ENCODE measurements around the gene C2CD3. TPM values are rescaled to one million over a fixed set of nuclear protein-coding genes. Genes with fewer than 3 reads are reported as not detected.
"Not testable (repeated sequence)": the region's sequence is repeated elsewhere in the genome, so short reads cannot be mapped to it uniquely, and the experiment has no call there.

C2CD3 gene
- total and polyA plus RNA-seq, 5 donors = 10.1 to 19.1 (median 15.0) TPM

- H3K4me3 ChIP-seq (ENCODE audit: low read length) = no peak overlapping the region
- no peak for DNase-seq
- H3K9me3 ChIP-seq (ENCODE audit: control insufficient read depth, low read length) = no peaks in the 10 kb centered on the region
- 93% methylated on average over 13 of the region's 13 CpGs for WGBS
- H3K27ac ChIP-seq (ENCODE audit: low read length) = no peak overlapping the region
- intact Hi-C loops (cut with DNase I) = no loop called here
- ATAC-seq = no peak
- no peaks in the 10 kb centered on the region for H3K27me3 ChIP-seq (ENCODE audit: control insufficient read depth, insufficient read depth)
- no peaks in the 10 kb centered on the region for H3K4me1 ChIP-seq (ENCODE audit: control insufficient read depth, insufficient read depth, low read length)
Measured at GRCh38 chr11:73998846-73999575, 171.8 kb downstream of the C2CD3 start.

DNA sequence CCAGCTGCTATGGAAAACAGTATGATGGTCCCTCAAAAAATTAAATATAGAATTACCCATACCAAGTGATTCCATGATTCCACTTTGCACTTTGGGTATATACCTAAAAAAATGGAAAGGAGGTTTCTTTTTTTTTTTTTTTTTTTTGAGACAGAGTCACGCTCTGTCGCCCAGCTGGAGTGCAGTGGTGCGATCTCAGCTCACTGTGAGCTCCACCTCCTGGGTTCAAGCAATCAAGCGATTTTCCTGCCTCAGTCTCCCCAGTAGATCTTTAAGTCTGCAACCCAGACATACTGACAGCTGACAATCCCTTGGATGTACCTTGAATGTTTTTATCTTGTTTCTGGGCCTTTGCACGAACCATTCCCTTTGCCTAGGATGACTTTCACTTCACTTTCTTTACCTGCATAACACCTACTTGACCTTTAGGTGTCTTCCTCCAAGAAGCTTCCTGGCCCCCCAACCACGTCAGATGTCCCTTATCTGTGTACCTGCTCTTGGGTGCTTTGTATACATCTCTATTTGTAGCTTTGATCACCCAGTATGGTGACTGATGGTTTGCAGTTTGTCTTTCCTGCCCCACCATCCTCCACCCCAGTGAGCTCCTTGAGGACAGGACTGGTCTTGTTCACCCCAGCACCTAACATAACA, 173.6 kb downstream of the C2CD3 start:
- intact Hi-C loops (cut with DNase I) = no loop called here
- DNase-seq (no peak), ATAC-seq (no peak)
- Histone ChIP-seq H3K27me3 (ENCODE audit: control insufficient read depth, insufficient read depth) (no peaks in the 10 kb centered on the region), H3K4me1 (ENCODE audit: control insufficient read depth, insufficient read depth, low read length) (no peaks in the 10 kb centered on the region), H3K27ac (ENCODE audit: low read length) (no peak overlapping the region), H3K9me3 (ENCODE audit: control insufficient read depth, low read length) (no peaks in the 10 kb centered on the region), H3K4me3 (ENCODE audit: low read length) (no peak overlapping the region)
- 82% methylated on average over 6 of the region's 6 CpGs for WGBS

- no peak overlapping the region for H3K27ac ChIP-seq (ENCODE audit: low read length)
- WGBS = 91% methylated on average over 4 of the region's 4 CpGs
- no peak for DNase-seq
- intact Hi-C loops (cut with DNase I) = no loop called here
- no peaks in the 10 kb centered on the region for H3K9me3 ChIP-seq (ENCODE audit: control insufficient read depth, low read length)
- H3K4me1 ChIP-seq (ENCODE audit: control insufficient read depth, insufficient read depth, low read length) = no peaks in the 10 kb centered on the region
- H3K27me3 ChIP-seq (ENCODE audit: control insufficient read depth, insufficient read depth) = no peaks in the 10 kb centered on the region
- no peak overlapping the region for H3K4me3 ChIP-seq (ENCODE audit: low read length)
- ATAC-seq = no peak
Measured at GRCh38 chr11:73996161-73996747, 174.5 kb downstream of the C2CD3 start.

DNA sequence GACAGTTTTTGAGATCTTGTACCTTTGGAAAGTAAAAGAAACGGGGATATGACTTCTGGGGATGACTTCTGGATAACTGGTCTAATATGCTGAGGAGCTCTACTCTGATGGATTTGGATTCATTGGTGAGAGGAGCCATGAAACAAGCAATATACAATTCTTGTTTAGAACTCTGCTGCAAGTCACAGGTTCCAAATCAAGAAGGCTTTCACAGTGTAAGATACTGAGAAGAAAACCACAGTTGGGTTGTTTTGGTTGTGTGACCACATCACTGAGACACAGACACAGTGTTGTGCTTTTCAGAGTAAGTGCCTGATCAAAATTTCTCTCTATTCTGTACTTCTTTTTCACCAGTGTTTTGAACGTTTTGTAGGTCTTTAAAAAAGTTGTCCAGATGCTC, 175.1 kb downstream of the C2CD3 start:
- H3K4me3 ChIP-seq (ENCODE audit: low read length) = no peak overlapping the region
- WGBS = 74% methylated on average over 2 of the region's 2 CpGs
- intact Hi-C loops (cut with DNase I) = no loop called here
- DNase-seq = no peak
- H3K9me3 ChIP-seq (ENCODE audit: control insufficient read depth, low read length) = no peaks in the 10 kb centered on the region
- no peak for ATAC-seq
- H3K27ac ChIP-seq (ENCODE audit: low read length) = no peak overlapping the region
- no peaks in the 10 kb centered on the region for H3K27me3 ChIP-seq (ENCODE audit: control insufficient read depth, insufficient read depth)
- H3K4me1 ChIP-seq (ENCODE audit: control insufficient read depth, insufficient read depth, low read length) = no peaks in the 10 kb centered on the region

GRCh38 chr11:73995247-73995646, 175.6 kb downstream of the C2CD3 start:
- Histone ChIP-seq H3K9me3 (ENCODE audit: control insufficient read depth, low read length) (no peaks in the 10 kb centered on the region), H3K27me3 (ENCODE audit: control insufficient read depth, insufficient read depth) (no peaks in the 10 kb centered on the region), H3K27ac (ENCODE audit: low read length) (no peak overlapping the region), H3K4me3 (ENCODE audit: low read length) (no peak overlapping the region), H3K4me1 (ENCODE audit: control insufficient read depth, insufficient read depth, low read length) (no peaks in the 10 kb centered on the region)
- intact Hi-C loops (cut with DNase I) = no loop called here
- DNase-seq (no peak), ATAC-seq (peak in 1 of 2 donors; percentile 61)
- 62% methylated on average over 2 of the region's 2 CpGs for WGBS

- no peaks in the 10 kb centered on the region for H3K27me3 ChIP-seq (ENCODE audit: control insufficient read depth, insufficient read depth)
- H3K27ac ChIP-seq (ENCODE audit: low read length) = no peak overlapping the region
- DNase-seq (no peak), ATAC-seq (no peak)
- no peaks in the 10 kb centered on the region for H3K4me1 ChIP-seq (ENCODE audit: control insufficient read depth, insufficient read depth, low read length)
- intact Hi-C loops (cut with DNase I) = no loop called here
- H3K4me3 ChIP-seq (ENCODE audit: low read length) = no peak overlapping the region
- WGBS = 86% methylated on average over 6 of the region's 6 CpGs
- H3K9me3 ChIP-seq (ENCODE audit: control insufficient read depth, low read length) = no peaks in the 10 kb centered on the region
Measured at GRCh38 chr11:73991471-73992006, 179.3 kb downstream of the C2CD3 start.

- no peaks in the 10 kb centered on the region for H3K9me3 ChIP-seq (ENCODE audit: control insufficient read depth, low read length)
- ATAC-seq (no peak), DNase-seq (no peak)
- WGBS = 73% methylated on average over 2 of the region's 2 CpGs
- no peak overlapping the region for H3K4me3 ChIP-seq (ENCODE audit: low read length)
- H3K4me1 ChIP-seq (ENCODE audit: control insufficient read depth, insufficient read depth, low read length) = no peaks in the 10 kb centered on the region
- intact Hi-C loops (cut with DNase I) = no loop called here
- H3K27me3 ChIP-seq (ENCODE audit: control insufficient read depth, insufficient read depth) = no peaks in the 10 kb centered on the region
- H3K27ac ChIP-seq (ENCODE audit: low read length) = no peak overlapping the region
Measured at GRCh38 chr11:73990730-73991129, 180.1 kb downstream of the C2CD3 start.

DNA sequence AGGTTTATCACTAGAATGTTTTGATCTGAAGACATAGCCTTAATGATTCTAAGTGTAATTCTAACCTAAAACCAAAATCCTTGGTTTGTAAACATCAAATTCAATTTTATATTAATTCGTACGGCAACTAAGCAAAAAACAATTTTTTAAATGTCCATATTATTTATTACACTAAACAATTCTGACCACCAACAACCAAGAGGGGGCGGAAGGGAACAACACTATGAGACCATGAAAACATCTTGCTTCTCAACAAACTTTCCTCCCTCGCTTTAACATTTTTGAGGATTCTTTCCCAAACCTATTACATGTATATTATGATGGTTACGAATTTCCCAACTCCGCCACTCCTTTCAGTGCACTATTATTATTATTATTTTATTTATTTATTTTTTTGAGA, 181.6 kb downstream of the C2CD3 start:
- ATAC-seq = no peak
- H3K4me1 ChIP-seq (ENCODE audit: control insufficient read depth, insufficient read depth, low read length) = no peaks in the 10 kb centered on the region
- no peaks in the 10 kb centered on the region for H3K27me3 ChIP-seq (ENCODE audit: control insufficient read depth, insufficient read depth)
- no peak overlapping the region for H3K4me3 ChIP-seq (ENCODE audit: low read length)
- DNase-seq = no peak
- intact Hi-C loops (cut with DNase I) = no loop called here
- WGBS = 94% methylated on average over 6 of the region's 6 CpGs
- no peaks in the 10 kb centered on the region for H3K9me3 ChIP-seq (ENCODE audit: control insufficient read depth, low read length)
- no peak overlapping the region for H3K27ac ChIP-seq (ENCODE audit: low read length)

- intact Hi-C loops (cut with DNase I) = no loop called here
- H3K27ac ChIP-seq (ENCODE audit: low read length) = no peak overlapping the region
- DNase-seq = no peak
- H3K27me3 ChIP-seq (ENCODE audit: control insufficient read depth, insufficient read depth) = no peaks in the 10 kb centered on the region
- no peak for ATAC-seq
- H3K9me3 ChIP-seq (ENCODE audit: control insufficient read depth, low read length) = no peaks in the 10 kb centered on the region
- no peak overlapping the region for H3K4me3 ChIP-seq (ENCODE audit: low read length)
- no peaks in the 10 kb centered on the region for H3K4me1 ChIP-seq (ENCODE audit: control insufficient read depth, insufficient read depth, low read length)
- WGBS = 91% methylated on average over 7 of the region's 7 CpGs
Measured at GRCh38 chr11:73988227-73988626, 182.6 kb downstream of the C2CD3 start.

DNA sequence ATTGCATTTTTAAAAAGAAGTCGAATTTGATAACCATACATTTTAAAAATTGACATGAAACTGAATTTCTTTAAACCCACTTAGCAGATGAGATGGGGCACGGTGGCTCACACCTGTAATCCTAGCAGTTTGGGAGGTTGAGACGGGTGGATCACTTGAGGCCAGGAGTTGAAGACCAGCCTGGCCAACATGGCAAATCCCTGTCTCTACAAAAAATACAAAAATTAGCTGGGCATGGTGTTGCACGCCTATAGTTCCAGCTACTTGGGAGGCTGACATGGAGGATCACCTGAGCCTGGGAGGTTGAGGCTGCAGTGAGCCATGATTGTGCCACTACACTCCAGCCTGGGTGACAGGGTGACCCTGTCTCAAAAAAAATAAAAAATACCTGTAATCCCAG, 185.1 kb downstream of the C2CD3 start:
- H3K4me1 ChIP-seq (ENCODE audit: control insufficient read depth, insufficient read depth, low read length); H3K4me3 ChIP-seq (ENCODE audit: low read length); intact Hi-C loops (cut with DNase I); ATAC-seq; DNase-seq; H3K27ac ChIP-seq (ENCODE audit: low read length); H3K9me3 ChIP-seq (ENCODE audit: control insufficient read depth, low read length); H3K27me3 ChIP-seq (ENCODE audit: control insufficient read depth, insufficient read depth): not testable (repeated sequence)
- WGBS = 90% methylated on average over 4 of the region's 4 CpGs

All from right cardiac atrium (tissue), 5 donors.